ENCODE measurements around the gene RAB11FIP2.

RAB11FIP2 gene

DNA sequence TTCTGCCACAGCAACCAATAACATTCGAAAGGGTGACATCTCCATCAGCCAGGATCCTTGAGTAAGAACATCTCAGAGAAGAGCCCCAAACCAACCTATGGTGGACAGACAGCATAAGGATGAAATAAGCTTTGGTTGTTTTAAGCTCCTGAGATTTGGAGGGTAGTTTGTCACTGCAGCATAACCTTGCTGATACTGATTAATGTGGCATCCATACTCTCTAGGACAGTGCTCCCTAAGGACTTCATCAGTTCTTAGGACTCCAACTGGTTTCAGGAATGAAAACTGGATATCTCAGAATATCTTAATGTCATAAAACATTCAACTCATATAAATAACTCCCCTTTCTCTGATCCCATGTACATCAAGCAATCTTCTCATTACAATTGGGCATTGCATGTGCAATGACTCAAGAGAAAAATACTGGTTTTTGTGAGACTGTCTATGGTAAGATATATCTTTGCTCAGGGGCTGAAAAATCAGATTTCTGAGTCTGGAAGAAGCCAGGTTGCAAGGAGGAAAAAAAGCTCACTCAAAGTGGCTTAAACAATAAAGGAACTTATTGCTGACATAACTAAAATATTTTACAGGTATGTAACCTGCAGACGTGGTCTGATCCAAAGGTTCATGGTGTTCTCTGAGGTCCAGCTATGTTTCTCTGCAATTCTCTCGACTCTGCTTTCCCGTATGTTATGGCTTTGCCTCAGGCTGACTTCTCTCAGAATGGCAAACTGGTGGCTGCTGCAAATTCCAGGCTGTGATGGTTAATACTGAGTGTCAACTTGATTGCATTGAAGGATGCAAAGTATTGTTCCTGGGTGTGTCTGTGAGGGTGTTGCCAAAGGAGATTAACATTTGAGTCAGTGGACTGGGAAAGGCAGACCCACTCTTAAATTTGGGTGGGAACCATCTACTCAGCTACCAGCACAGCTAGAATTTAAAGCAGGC, 65.7 kb downstream of the RAB11FIP2 start:
- no peak for DNase-seq (ENCODE audit: low spot score)

- no peak for DNase-seq (ENCODE audit: low spot score)
These were observed 66.5 kb downstream of the RAB11FIP2 start for GRCh38 chr10:117980216-117980615.

GRCh38 chr10:117972168-117972837, 74.4 kb downstream of the RAB11FIP2 start:
- DNase-seq (ENCODE audit: low spot score), result no peak

GRCh38 chr10:117970962-117971361, 75.8 kb downstream of the RAB11FIP2 start:
- DNase-seq (ENCODE audit: low spot score), result no peak

DNA sequence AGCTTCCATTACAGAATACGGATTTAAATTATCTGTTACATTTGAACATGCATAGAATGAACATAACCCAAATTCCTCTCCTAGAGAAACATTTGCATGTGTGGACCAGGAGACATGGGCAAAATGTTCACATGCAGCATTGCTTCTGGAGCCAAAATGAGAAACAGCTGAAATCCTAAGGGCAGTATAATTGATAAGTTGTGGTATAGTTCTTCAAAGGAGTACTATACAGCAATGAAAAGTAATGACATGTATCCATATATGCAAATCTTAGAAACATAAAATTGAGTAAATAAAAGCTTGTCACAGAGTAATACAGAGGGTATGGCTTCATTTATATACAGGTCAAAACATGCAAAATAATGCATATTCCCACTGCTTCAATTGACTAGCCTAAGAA, 77.1 kb downstream of the RAB11FIP2 start:
- DNase-seq (ENCODE audit: low spot score), result no peak

- DNase-seq (ENCODE audit: low spot score), result no peak
These were observed 78.2 kb downstream of the RAB11FIP2 start for GRCh38 chr10:117968354-117969182.

DNA sequence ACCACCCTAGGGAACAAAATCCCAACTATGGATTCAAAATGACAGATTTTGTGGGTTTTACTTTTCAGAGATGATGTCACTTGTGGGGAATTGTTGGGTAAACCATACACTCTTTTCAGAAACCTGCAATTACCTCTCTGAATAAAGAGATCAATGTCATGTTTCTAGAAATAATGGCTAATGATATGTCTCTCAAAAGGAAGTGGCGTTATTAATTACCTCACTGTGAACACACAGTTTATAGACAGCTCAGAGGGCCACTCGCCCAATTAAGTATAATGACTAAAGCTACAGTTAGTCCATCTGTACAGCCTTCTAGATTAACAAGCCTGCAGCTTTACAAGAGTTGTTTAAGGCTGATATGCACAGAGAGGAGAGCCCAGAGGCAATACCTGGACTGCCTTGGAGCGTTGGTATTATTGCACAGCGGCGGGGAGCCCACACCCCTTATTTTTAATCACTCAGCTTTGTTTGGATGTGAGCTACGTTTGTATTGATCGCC, 79.5 kb downstream of the RAB11FIP2 start:
- DNase-seq (ENCODE audit: low spot score), result no peak

- DNase-seq (ENCODE audit: low spot score), result no peak
These were observed 80.8 kb downstream of the RAB11FIP2 start for GRCh38 chr10:117965984-117966383.

DNA sequence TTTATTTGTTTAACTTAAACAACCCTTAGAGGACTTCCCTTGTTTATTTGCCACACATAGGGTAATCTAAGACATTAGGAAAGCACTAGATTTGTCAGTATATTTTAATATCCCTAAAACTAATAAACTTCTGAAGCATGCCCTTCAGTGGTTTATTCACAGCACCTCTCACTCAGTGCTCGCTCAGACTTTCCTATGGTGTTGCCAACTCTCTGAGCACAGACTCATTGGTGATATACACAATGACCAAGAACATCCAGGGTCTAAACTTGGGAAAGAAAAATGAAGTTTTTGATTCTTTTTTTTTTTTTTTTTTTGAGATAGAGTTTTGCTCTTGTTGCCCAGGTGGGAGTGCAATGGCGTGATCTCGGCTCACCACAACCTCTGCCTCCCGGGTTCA, 82.2 kb downstream of the RAB11FIP2 start:
- DNase-seq (ENCODE audit: low spot score), result no peak

GRCh38 chr10:117960345-117960935, 86.3 kb downstream of the RAB11FIP2 start:
- DNase-seq (ENCODE audit: low spot score), result no peak

DNA sequence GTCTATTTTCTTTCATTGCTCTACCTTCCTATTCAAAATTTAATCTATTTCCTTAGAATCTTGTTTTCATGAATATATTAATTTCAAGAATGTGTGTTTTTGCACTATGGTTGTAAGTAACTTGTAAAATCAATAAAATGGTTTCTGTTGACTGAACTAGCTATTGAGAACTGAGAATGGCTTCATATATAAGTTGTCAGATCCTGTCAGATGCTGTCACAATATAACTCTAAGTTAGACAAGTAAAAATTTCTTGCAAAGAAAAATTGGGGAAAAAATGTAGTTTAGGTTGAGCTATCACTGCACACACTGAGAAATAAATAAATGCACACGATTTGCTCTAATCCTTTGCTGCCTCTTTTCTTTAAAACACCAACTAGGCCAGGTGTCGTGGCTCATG, 89.8 kb downstream of the RAB11FIP2 start:
- DNase-seq (ENCODE audit: low spot score), result no peak

DNA sequence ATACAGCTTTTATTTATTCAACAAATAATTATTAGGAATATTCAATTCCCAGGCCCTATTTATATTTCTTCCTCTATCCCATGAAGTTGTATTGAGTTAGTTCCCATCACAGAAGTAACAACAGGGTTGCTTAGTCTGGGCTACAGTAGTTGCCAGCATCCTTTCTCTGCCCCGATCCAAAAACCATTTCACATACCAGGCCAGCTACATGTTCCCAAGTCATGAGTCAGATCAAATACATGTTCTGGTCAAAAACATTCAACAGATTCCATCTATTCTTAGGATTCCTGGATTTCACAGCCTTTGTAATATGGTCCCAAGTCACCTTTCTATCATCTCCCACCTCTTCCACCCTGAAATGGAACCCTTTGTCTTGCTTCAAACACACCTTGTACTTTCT, 91.6 kb downstream of the RAB11FIP2 start:
- no peak for DNase-seq (ENCODE audit: low spot score)
